ENCODE measurements around the gene PIP4K2C.
A peak's percentile ranks its signal among the peaks of the same experiment; 100 is the strongest.

PIP4K2C gene

GRCh38 chr12:57579677-57580465 is 11.1 kb upstream of the PIP4K2C start:
- no peak for TF ChIP-seq CTCF (IDR thresholded peaks at IDR 0.05; ENCODE audit: borderline replicate concordance, control extremely low read depth, extremely low read depth, insufficient read depth, missing control alignments)
- DNase-seq (ENCODE audit: low spot score), result no peak
- in situ Hi-C loops (cut with MboI; ENCODE audit: low sequenced_read_pairs, unreplicated experiment), result no loop called here

GRCh38 chr12:57580466-57580795 is 10.6 kb upstream of the PIP4K2C start:
- TF ChIP-seq CTCF (IDR thresholded peaks at IDR 0.05; ENCODE audit: borderline replicate concordance, control extremely low read depth, extremely low read depth, insufficient read depth, missing control alignments), result no peak
- in situ Hi-C loops (cut with MboI; ENCODE audit: low sequenced_read_pairs, unreplicated experiment), result no loop called here
- DNase-seq (ENCODE audit: low spot score), result no peak

- TF ChIP-seq CTCF (IDR thresholded peaks at IDR 0.05; ENCODE audit: borderline replicate concordance, control extremely low read depth, extremely low read depth, insufficient read depth, missing control alignments), result no peak
- in situ Hi-C loops (cut with MboI; ENCODE audit: low sequenced_read_pairs, unreplicated experiment), result no loop called here
- DNase-seq (ENCODE audit: low spot score), result no peak
These were observed 9.2 kb upstream of the PIP4K2C start for GRCh38 chr12:57581802-57582201.

- TF ChIP-seq CTCF (IDR thresholded peaks at IDR 0.05; ENCODE audit: borderline replicate concordance, control extremely low read depth, extremely low read depth, insufficient read depth, missing control alignments), result no peak
- no peak for DNase-seq (ENCODE audit: low spot score)
- in situ Hi-C loops (cut with MboI; ENCODE audit: low sequenced_read_pairs, unreplicated experiment), result no loop called here
These were observed 8.6 kb upstream of the PIP4K2C start for GRCh38 chr12:57582440-57582839.

GRCh38 chr12:57583008-57583831 is 7.8 kb upstream of the PIP4K2C start:
- peak; percentile 87 for DNase-seq (ENCODE audit: low spot score)
- TF ChIP-seq CTCF (IDR thresholded peaks at IDR 0.05; ENCODE audit: borderline replicate concordance, control extremely low read depth, extremely low read depth, insufficient read depth, missing control alignments), result peak; percentile 86
- in situ Hi-C loops (cut with MboI; ENCODE audit: low sequenced_read_pairs, unreplicated experiment), result no loop called here

- in situ Hi-C loops (cut with MboI; ENCODE audit: low sequenced_read_pairs, unreplicated experiment), result no loop called here
- TF ChIP-seq CTCF (IDR thresholded peaks at IDR 0.05; ENCODE audit: borderline replicate concordance, control extremely low read depth, extremely low read depth, insufficient read depth, missing control alignments), result no peak
- DNase-seq (ENCODE audit: low spot score), result no peak
These were observed 6.9 kb upstream of the PIP4K2C start for GRCh38 chr12:57584050-57584449.

Measured in GM13976 (cell line).